HepG2 (cell line): Measurements from ENCODE around the gene EXOC6B. TPM values are rescaled to one million over a fixed set of nuclear protein-coding genes. Genes with fewer than 3 reads are reported as not detected.
A peak's percentile ranks its signal among the peaks of the same experiment; 100 is the strongest.

Experiments used
- ARID3A ChIP-seq: IDR thresholded peaks from 2 replicates; pipeline ENCODE4 v1.6.1; 2012; ENCODE audit warnings: low read depth, low read length, improper control_type of control experiment
- ESRRA ChIP-seq: sonication (generic); formaldehyde crosslinking; IDR thresholded peaks from 2 replicates; pipeline ENCODE4 v1.5.1; 2020; ENCODE audit warnings: mild to moderate bottlenecking, low read depth, missing genetic modification reagents
- FOXK2 ChIP-seq: fragments of 450-650 bp; IDR thresholded peaks from 2 replicates; pipeline ENCODE4 v1.6.1; 2016
- HDAC2 ChIP-seq: sonication (generic); formaldehyde crosslinking; IDR thresholded peaks from 2 replicates; pipeline ENCODE4 v1.4.0; 2020; ENCODE audit warnings: missing genetic modification reagents
- KDM5B ChIP-seq: sonication (generic); formaldehyde crosslinking; IDR thresholded peaks from 2 replicates; pipeline ENCODE4 v1.4.0; 2020; ENCODE audit warnings: missing genetic modification reagents, mild to moderate bottlenecking, borderline replicate concordance
- POGZ ChIP-seq: sonication (generic); formaldehyde crosslinking; IDR thresholded peaks from 2 replicates; pipeline ENCODE4 v1.4.0; 2020; ENCODE audit warnings: mild to moderate bottlenecking, missing genetic modification reagents
- RERE ChIP-seq: IDR thresholded peaks from 2 replicates; pipeline ENCODE4 v1.6.1; 2016; ENCODE audit warnings: low read depth, missing genetic modification reagents, missing compliant biosample characterization
- SOX13 ChIP-seq, 3 experiments: fragments of 450-650 bp in 1 of 3; sonication (generic) in 1 of 3; formaldehyde crosslinking in 1 of 3; IDR thresholded peaks in 2 of 3; conservative IDR thresholded peaks in 1 of 3; 2 replicates each; pipeline versions ENCODE4 v1.5.0 to v1.6.1; 2016 to 2020; ENCODE audit warnings: antibody characterized with exemption in 1 of 3, mild to moderate bottlenecking in 1 of 3, missing compliant biosample characterization in 1 of 3, missing genetic modification reagents in 1 of 3, moderate library complexity in 1 of 3
- TFAP4 ChIP-seq: sonication (generic); IDR thresholded peaks from 2 replicates; pipeline ENCODE4 v1.6.1; 2016; ENCODE audit warnings: low read depth, borderline replicate concordance
- ZNF12 ChIP-seq: sonication (generic); formaldehyde crosslinking; IDR thresholded peaks from 2 replicates; pipeline ENCODE4 v1.5.0; 2020; ENCODE audit warnings: missing genetic modification reagents
- ZNF33B ChIP-seq: sonication (generic); formaldehyde crosslinking; IDR thresholded peaks from 2 replicates; pipeline ENCODE4 v1.5.1; 2020; ENCODE audit warnings: mild to moderate bottlenecking, missing genetic modification reagents
- ZNF451 ChIP-seq: sonication (generic); formaldehyde crosslinking; IDR thresholded peaks from 2 replicates; pipeline ENCODE4 v1.5.0; 2020; ENCODE audit warnings: mild to moderate bottlenecking, missing genetic modification reagents
- ZNF484 ChIP-seq: sonication (generic); formaldehyde crosslinking; IDR thresholded peaks from 2 replicates; pipeline ENCODE4 v1.5.1; 2020; ENCODE audit warnings: mild to moderate bottlenecking, low read depth, missing genetic modification reagents, borderline replicate concordance
- ZNF781 ChIP-seq: sonication (generic); formaldehyde crosslinking; IDR thresholded peaks from 2 replicates; pipeline ENCODE4 v1.5.1; 2020; ENCODE audit warnings: borderline replicate concordance, mild to moderate bottlenecking, missing genetic modification reagents; ENCODE audit errors: not compliant biosample characterization
- polyA plus RNA-seq, 8 experiments: library from polyadenylated mRNA; depleted of rRNA in 3 of 8; stranded (reverse) in 7 of 8; unstranded in 1 of 8; fragments of >200 nt; fragmentation: Illumina TruSeq in 4 of 8; extraction: Trizol in 4 of 8; gene quantifications; 2 replicates each; pipeline versions ENCODE4 v1.2.1 to v1.2.3, GENCODE V29; 2011 to 2016; ENCODE audit warnings: low read depth in 4 of 8, missing spikeins in 1 of 8, mixed read lengths in 1 of 8; ENCODE audit not compliant: insufficient read depth in 1 of 8
- total RNA-seq, 5 experiments: library from RNA; depleted of rRNA; stranded (reverse); fragments of >200 nt; fragmentation: Illumina TruSeq; extraction: Trizol; gene quantifications; 2 replicates each; pipeline ENCODE4 v1.2.3, GENCODE V29; 2016; ENCODE audit warnings: low read depth in 1 of 5
- TF ChIP-seq, protein P1 (sequence below): sonication (generic); formaldehyde crosslinking; IDR thresholded peaks from 2 replicates; pipeline ENCODE4 v1.8.0; 2022; ENCODE audit warnings: mild to moderate bottlenecking, missing genetic modification reagents; ENCODE audit not compliant: insufficient replicate concordance
- TF ChIP-seq, protein P2 (sequence below): sonication (generic); formaldehyde crosslinking; IDR thresholded peaks from 2 replicates; pipeline ENCODE4 v1.4.0; 2020; ENCODE audit warnings: missing genetic modification reagents, mild to moderate bottlenecking, borderline replicate concordance

The EXOC6B gene
- total and polyA plus RNA-seq, 2 of the 13 experiments (the other 11 are each of a cell fraction or from before 2014, with no cell fraction given): 9.1 to 15.9 TPM

GRCh38 chr2:72694715-72695496 lies 130.9 kb downstream of the EXOC6B start (continued):
- TF ChIP-seq, protein P1, sequence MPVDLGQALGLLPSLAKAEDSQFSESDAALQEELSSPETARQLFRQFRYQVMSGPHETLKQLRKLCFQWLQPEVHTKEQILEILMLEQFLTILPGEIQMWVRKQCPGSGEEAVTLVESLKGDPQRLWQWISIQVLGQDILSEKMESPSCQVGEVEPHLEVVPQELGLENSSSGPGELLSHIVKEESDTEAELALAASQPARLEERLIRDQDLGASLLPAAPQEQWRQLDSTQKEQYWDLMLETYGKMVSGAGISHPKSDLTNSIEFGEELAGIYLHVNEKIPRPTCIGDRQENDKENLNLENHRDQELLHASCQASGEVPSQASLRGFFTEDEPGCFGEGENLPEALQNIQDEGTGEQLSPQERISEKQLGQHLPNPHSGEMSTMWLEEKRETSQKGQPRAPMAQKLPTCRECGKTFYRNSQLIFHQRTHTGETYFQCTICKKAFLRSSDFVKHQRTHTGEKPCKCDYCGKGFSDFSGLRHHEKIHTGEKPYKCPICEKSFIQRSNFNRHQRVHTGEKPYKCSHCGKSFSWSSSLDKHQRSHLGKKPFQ (CRISPR knock-in tag): peak; percentile 24
- peak; percentile 72; the same call in 1 of the 2 replicates for TF ChIP-seq ZNF12 (CRISPR knock-in tag)
- peak; percentile 91 for TF ChIP-seq POGZ (CRISPR knock-in tag)
- TF ChIP-seq ZNF484 (CRISPR knock-in tag): no peak
- no peak for TF ChIP-seq ZNF33B (CRISPR knock-in tag)
- peak; percentile 91; the same call in 1 of the 2 replicates for TF ChIP-seq RERE (CRISPR knock-in tag)
- TF ChIP-seq KDM5B (CRISPR knock-in tag): no peak
- TF ChIP-seq, protein P2, sequence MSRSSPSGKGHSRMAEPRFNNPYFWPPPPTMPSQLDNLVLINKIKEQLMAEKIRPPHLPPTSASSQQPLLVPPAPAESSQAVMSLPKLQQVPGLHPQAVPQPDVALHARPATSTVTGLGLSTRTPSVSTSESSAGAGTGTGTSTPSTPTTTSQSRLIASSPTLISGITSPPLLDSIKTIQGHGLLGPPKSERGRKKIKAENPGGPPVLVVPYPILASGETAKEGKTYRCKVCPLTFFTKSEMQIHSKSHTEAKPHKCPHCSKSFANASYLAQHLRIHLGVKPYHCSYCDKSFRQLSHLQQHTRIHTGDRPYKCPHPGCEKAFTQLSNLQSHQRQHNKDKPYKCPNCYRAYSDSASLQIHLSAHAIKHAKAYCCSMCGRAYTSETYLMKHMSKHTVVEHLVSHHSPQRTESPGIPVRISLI: peak; percentile 77; the same call in 1 of the 2 replicates
- TF ChIP-seq SOX13 (IDR thresholded peaks at IDR 0.05): peak; percentile 72; the same call in 1 of the 2 replicates
- peak in 1 of 2 experiments; percentile 91; a peak in 2 of 4 replicates for TF ChIP-seq SOX13 (CRISPR knock-in tag; conservative IDR thresholded peaks at IDR 0.05 in 1 of 2, IDR thresholded peaks at IDR 0.05 in 1 of 2)
- 0 out of 2 replicates have a peak, but pooled peaks have one; percentile 12 for TF ChIP-seq FOXK2
- TF ChIP-seq TFAP4: peak; percentile 59; the same call in 1 of the 2 replicates
- TF ChIP-seq ESRRA (CRISPR knock-in tag): peak; percentile 93
- peak; percentile 96 for TF ChIP-seq HDAC2 (CRISPR knock-in tag)
- 0 out of 2 replicates have a peak, but pooled peaks have one; percentile 48 for TF ChIP-seq ARID3A
- TF ChIP-seq ZNF781 (CRISPR knock-in tag): no peak
- no peak for TF ChIP-seq ZNF451
